ENCODE data around the gene MTFMT. TPM values are rescaled to one million over a fixed set of nuclear protein-coding genes. Genes with fewer than 3 reads are reported as not detected.

MTFMT gene
- total and polyA plus RNA-seq, 2 of the 13 experiments (the other 11 are each of a cell fraction or from before 2014, with no cell fraction given), result 9.9 to 23.2 TPM

DNA sequence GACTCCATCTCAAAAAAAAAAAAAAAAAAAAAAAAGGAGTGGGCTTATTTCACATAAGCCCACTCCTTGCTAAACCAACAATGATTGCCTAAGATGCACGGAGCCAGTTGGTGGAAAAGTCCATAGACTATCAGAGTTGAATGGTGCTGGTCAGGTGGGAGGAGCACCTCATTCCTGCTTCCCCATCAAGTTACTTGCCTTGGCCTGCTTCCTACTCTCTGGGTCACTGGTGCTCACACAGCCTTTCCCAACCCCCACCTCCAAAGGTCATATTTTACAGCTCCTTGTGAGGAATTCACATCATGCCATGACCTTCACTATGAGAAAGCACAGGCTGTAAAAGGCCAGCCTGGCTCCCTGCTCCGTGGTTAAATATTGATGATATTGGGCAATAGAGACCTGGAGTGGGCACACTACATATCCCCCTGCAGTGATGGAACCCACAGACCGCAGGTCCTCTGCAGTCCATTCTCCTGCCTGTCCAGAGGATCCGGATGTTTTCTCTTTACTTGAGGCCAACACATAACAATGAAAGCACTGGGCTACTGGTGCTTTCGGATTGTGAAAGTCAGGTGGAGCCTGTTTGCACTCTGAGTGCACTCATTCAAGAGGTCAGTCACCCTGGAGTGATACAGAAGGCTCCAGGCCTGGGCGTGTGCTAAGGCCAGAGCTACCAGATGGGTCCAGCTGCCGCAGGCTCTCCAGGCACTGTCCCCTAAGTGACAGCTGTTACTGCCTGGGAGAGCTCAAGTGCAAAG lies 15.5 kb upstream of the MTFMT start, which contains the start of gene SLC51B (continued):
- TF ChIP-seq, protein P1, sequence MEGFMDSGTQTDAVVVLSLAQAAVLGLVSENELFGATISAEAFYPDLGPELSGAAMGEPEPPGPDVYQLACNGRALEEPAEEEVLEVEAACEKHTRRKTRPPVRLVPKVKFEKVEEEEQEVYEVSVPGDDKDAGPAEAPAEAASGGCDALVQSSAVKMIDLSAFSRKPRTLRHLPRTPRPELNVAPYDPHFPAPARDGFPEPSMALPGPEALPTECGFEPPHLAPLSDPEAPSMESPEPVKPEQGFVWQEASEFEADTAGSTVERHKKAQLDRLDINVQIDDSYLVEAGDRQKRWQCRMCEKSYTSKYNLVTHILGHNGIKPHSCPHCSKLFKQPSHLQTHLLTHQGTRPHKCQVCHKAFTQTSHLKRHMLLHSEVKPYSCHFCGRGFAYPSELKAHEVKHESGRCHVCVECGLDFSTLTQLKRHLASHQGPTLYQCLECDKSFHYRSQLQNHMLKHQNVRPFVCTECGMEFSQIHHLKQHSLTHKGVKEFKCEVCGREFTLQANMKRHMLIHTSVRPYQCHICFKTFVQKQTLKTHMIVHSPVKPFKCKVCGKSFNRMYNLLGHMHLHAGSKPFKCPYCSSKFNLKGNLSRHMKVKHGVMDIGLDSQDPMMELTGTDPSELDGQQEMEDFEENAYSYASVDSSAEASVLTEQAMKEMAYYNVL (CRISPR knock-in tag; IDR thresholded peaks at IDR 0.05; ENCODE audit: borderline replicate concordance), result peak; percentile 94; the same call in 1 of the 2 replicates
- TF ChIP-seq NR2F2 (IDR thresholded peaks at IDR 0.05; ENCODE audit: borderline replicate concordance, low read depth), result peak; percentile 81
- TF ChIP-seq MYC (CRISPR knock-in tag; IDR thresholded peaks at IDR 0.05; ENCODE audit: borderline replicate concordance), result peak; percentile 69; the same call in 1 of the 2 replicates
- TF ChIP-seq, protein P2, sequence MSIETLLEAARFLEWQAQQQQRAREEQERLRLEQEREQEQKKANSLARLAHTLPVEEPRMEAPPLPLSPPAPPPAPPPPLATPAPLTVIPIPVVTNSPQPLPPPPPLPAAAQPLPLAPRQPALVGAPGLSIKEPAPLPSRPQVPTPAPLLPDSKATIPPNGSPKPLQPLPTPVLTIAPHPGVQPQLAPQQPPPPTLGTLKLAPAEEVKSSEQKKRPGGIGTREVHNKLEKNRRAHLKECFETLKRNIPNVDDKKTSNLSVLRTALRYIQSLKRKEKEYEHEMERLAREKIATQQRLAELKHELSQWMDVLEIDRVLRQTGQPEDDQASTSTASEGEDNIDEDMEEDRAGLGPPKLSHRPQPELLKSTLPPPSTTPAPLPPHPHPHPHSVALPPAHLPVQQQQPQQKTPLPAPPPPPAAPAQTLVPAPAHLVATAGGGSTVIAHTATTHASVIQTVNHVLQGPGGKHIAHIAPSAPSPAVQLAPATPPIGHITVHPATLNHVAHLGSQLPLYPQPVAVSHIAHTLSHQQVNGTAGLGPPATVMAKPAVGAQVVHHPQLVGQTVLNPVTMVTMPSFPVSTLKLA (IDR thresholded peaks at IDR 0.05), result peak; percentile 24
- TF ChIP-seq NFIC (IDR thresholded peaks at IDR 0.05; ENCODE audit: low read length), result peak; percentile 51; the same call in 1 of the 2 replicates
- no peak for TF ChIP-seq SRSF1 (optimal IDR thresholded peaks at IDR 0.05; ENCODE audit: low read depth, low read length)
- TF ChIP-seq, protein P3, sequence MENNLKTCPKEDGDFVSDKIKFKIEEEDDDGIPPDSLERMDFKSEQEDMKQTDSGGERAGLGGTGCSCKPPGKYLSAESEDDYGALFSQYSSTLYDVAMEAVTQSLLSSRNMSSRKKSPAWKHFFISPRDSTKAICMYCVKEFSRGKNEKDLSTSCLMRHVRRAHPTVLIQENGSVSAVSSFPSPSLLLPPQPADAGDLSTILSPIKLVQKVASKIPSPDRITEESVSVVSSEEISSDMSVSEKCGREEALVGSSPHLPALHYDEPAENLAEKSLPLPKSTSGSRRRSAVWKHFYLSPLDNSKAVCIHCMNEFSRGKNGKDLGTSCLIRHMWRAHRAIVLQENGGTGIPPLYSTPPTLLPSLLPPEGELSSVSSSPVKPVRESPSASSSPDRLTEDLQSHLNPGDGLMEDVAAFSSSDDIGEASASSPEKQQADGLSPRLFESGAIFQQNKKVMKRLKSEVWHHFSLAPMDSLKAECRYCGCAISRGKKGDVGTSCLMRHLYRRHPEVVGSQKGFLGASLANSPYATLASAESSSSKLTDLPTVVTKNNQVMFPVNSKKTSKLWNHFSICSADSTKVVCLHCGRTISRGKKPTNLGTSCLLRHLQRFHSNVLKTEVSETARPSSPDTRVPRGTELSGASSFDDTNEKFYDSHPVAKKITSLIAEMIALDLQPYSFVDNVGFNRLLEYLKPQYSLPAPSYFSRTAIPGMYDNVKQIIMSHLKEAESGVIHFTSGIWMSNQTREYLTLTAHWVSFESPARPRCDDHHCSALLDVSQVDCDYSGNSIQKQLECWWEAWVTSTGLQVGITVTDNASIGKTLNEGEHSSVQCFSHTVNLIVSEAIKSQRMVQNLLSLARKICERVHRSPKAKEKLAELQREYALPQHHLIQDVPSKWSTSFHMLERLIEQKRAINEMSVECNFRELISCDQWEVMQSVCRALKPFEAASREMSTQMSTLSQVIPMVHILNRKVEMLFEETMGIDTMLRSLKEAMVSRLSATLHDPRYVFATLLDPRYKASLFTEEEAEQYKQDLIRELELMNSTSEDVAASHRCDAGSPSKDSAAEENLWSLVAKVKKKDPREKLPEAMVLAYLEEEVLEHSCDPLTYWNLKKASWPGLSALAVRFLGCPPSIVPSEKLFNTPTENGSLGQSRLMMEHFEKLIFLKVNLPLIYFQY (CRISPR knock-in tag; IDR thresholded peaks at IDR 0.05; ENCODE audit: borderline replicate concordance), result peak; percentile 71
- TF ChIP-seq, protein P4, sequence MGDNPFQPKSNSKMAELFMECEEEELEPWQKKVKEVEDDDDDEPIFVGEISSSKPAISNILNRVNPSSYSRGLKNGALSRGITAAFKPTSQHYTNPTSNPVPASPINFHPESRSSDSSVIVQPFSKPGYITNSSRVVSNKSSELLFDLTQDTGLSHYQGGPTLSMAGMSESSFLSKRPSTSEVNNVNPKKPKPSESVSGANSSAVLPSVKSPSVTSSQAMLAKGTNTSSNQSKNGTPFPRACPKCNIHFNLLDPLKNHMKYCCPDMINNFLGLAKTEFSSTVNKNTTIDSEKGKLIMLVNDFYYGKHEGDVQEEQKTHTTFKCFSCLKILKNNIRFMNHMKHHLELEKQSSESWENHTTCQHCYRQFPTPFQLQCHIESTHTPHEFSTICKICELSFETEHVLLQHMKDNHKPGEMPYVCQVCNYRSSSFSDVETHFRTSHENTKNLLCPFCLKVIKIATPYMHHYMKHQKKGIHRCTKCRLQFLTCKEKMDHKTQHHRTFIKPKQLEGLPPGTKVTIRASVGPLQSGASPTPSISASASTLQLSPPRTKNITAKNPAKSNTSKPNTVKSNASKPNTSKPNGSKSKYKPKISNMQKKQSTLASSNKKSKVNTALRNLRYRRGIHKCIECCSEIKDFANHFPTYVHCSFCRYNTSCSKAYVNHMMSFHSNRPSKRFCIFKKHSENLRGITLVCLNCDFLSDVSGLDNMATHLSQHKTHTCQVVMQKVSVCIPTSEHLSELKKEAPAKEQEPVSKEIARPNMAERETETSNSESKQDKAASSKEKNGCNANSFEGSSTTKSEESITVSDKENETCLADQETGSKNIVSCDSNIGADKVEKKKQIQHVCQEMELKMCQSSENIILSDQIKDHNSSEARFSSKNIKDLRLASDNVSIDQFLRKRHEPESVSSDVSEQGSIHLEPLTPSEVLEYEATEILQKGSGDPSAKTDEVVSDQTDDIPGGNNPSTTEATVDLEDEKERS (CRISPR knock-in tag; IDR thresholded peaks at IDR 0.05), result 0 out of 2 replicates have a peak, but pooled peaks have one; percentile 59
- TF ChIP-seq ZNF557 (CRISPR knock-in tag; IDR thresholded peaks at IDR 0.05), result no peak
- TF ChIP-seq, protein P5, sequence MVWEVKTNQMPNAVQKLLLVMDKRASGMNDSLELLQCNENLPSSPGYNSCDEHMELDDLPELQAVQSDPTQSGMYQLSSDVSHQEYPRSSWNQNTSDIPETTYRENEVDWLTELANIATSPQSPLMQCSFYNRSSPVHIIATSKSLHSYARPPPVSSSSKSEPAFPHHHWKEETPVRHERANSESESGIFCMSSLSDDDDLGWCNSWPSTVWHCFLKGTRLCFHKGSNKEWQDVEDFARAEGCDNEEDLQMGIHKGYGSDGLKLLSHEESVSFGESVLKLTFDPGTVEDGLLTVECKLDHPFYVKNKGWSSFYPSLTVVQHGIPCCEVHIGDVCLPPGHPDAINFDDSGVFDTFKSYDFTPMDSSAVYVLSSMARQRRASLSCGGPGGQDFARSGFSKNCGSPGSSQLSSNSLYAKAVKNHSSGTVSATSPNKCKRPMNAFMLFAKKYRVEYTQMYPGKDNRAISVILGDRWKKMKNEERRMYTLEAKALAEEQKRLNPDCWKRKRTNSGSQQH (CRISPR knock-in tag; IDR thresholded peaks at IDR 0.05; ENCODE audit: low read depth), result peak; percentile 81; the same call in 1 of the 2 replicates
- peak; percentile 27 to 87; a peak in 2 of 4 replicates for TF ChIP-seq EP300 (IDR thresholded peaks at IDR 0.05; ENCODE audit: low read depth in 2 of 2, low read length in 2 of 2)
- TF ChIP-seq EP300 (CRISPR knock-in tag; IDR thresholded peaks at IDR 0.05; ENCODE audit: borderline replicate concordance), result peak; percentile 85
- TF ChIP-seq HIVEP1 (CRISPR knock-in tag; IDR thresholded peaks at IDR 0.05), result peak; percentile 80
- peak; percentile 82; the same call in 1 of the 2 replicates for TF ChIP-seq ZNF747 (CRISPR knock-in tag; IDR thresholded peaks at IDR 0.05; ENCODE audit: borderline replicate concordance)
